B cell (primary cell): ENCODE results near the gene PSAP.

Source experiments
- EZH2 ChIP-seq: IDR thresholded peaks from 2 replicates; pipeline ENCODE4 v1.6.1; 2012; ENCODE audit warnings: borderline replicate concordance, low read depth, mild to moderate bottlenecking, moderate library complexity, low read length; ENCODE audit not compliant: insufficient read depth, poor library complexity, severe bottlenecking
- TF ChIP-seq, protein P1 (sequence below): fragments of 200-600 bp; IDR thresholded peaks from one replicate; pipeline ENCODE4 v1.8.0; 2022; ENCODE audit warnings: antibody characterized with exemption, mild to moderate bottlenecking

DNA sequence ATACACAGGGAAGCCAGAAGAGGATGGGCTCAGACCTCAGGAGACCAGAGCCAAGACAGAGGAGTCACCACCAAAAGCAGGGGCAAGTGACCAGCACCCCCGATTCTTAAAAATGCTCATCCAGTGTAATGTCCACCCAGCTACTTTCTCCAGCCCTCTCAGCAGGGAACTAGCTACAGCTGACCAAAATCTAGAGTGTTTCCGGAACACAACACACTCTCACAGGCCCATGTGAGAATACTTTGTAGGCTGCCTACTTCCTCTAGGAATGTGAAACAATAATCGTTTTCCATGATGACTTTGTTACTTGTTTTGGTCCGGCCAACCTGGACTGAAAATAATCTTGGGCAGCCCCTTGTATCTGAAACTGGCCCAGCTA lies 14.5 kb downstream of the PSAP start:
- TF ChIP-seq, protein P1, sequence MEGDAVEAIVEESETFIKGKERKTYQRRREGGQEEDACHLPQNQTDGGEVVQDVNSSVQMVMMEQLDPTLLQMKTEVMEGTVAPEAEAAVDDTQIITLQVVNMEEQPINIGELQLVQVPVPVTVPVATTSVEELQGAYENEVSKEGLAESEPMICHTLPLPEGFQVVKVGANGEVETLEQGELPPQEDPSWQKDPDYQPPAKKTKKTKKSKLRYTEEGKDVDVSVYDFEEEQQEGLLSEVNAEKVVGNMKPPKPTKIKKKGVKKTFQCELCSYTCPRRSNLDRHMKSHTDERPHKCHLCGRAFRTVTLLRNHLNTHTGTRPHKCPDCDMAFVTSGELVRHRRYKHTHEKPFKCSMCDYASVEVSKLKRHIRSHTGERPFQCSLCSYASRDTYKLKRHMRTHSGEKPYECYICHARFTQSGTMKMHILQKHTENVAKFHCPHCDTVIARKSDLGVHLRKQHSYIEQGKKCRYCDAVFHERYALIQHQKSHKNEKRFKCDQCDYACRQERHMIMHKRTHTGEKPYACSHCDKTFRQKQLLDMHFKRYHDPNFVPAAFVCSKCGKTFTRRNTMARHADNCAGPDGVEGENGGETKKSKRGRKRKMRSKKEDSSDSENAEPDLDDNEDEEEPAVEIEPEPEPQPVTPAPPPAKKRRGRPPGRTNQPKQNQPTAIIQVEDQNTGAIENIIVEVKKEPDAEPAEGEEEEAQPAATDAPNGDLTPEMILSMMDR: no peak
- no peak for TF ChIP-seq EZH2
